GM12865 (cell line): ENCODE data around the gene FARS2.

Source experiments
- DNase-seq: peaks from one replicate; pipeline ENCODE4 v3.0.0; 2010; ENCODE audit warnings: low read depth
- H3K4me3 ChIP-seq: 2 replicates; pipeline ENCODE4 v1.5.1; 2011; ENCODE audit warnings: mild to moderate bottlenecking, low read depth, low read length, control low read depth
- CTCF ChIP-seq: IDR thresholded peaks from 2 replicates; pipeline ENCODE4 v1.5.1; 2011; ENCODE audit warnings: low read length, control low read depth, low read depth, inconsistent platforms; ENCODE audit not compliant: insufficient read depth; ENCODE audit errors: missing control alignments

Gene FARS2

GRCh38 chr6:5513408-5513807 is 252.1 kb downstream of the FARS2 start:
- H3K4me3 ChIP-seq, result no peak overlapping the region
- TF ChIP-seq CTCF, result no peak
- no peak for DNase-seq

DNA sequence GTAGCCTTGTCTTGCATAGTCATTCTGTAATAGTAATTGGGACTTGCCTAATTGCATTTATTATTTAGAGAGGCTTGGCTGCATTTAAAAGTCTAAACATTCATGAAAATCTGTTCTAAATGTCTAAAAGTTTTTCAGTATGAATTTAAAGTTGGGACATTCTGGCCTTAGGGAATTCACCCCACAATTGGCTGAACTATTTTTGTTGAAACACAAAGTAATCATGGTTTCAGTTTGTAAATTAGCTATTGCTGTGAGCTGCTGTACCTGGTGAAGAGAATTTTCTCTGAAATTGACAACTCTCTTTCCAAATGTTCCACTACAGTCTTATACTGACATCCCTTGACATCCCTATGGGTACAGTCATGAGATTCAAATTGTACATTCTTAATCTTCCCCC is 253.0 kb downstream of the FARS2 start:
- no peak overlapping the region for H3K4me3 ChIP-seq
- TF ChIP-seq CTCF, result no peak
- peak; percentile 24 for DNase-seq

DNA sequence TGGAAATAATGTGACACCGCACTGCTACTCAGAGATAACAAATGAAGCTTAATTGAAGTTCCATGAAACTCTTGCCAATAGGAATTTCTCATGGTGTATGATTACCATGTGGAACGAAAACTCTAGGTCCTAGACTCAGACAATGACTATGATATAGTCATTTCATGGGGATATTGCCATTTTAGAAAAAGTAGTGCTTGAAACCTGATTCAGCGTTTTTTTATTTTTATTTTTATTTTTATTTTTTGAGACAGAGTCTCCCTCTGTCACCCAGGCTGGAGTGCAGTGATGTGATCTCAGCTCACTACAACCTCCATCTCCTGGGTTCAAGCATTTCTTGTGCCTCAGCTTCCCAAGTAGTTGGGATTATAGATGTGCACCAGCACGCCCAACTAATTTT is 253.9 kb downstream of the FARS2 start:
- DNase-seq, result no peak
- TF ChIP-seq CTCF, result no peak
- H3K4me3 ChIP-seq, result no peak overlapping the region

DNA sequence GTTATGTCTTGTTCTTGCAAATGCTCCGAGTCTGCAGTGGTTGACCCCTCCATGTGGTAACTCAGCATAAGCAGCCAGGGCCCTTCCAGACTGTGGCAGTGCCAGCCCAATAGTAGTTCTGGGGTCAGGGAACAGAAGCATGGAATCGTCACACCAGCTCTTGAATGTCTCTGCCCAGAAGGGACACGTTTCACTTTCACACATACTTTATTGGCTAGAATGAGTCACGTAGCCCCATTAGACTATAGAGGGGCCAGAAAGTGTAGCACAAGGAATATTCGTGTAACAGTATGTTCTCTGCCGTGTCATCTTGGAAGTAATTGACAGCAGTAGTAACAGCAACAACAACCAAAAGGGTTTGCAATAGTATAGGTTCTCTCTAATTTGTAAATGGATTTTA is 254.7 kb downstream of the FARS2 start:
- no peak for TF ChIP-seq CTCF
- no peak overlapping the region for H3K4me3 ChIP-seq
- DNase-seq, result peak; percentile 43

DNA sequence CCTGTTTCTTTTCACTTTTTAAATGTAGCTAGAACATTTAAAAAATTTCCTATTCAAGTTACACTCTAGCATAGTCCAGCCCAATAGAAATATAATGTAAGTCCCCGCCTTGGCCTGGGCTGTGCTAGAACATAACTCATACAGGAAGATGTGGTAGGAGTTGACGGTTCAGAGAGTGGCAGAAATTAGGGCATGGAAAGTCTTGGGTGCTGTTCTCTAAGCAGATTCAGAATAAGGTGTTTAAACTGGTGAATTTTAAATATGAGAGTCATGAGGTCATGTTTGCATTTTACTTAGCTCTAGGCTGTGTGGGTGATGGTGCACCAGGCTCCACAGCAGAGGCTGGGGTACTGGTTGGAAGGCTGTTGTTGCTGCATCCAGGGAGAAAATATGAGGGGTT is 256.5 kb downstream of the FARS2 start:
- TF ChIP-seq CTCF, result no peak
- no peak overlapping the region for H3K4me3 ChIP-seq
- peak; percentile 54 for DNase-seq

- TF ChIP-seq CTCF, result no peak
- peak; percentile 32 for DNase-seq
- no peak overlapping the region for H3K4me3 ChIP-seq
Measured at GRCh38 chr6:5518936-5519491, 257.7 kb downstream of the FARS2 start.

DNA sequence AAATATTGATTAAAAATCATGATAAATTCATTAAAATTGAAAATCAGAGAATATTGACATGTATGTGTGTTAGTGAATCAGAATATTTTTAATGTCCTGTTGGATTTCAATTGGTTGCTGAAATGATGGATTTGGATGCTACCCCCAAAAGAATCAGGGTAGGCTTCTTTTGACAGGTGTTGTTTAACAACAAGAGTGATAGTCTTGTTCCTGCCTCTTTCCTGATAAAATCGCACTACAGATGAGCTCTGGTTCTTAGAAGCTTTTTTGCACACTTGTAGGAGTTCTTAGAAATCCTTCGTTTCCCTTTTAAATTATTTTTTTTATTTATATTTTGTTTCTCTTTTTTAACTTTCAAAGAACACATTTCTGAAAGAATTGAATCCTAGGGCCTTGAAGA is 259.5 kb downstream of the FARS2 start:
- no peak for DNase-seq
- no peak for TF ChIP-seq CTCF
- H3K4me3 ChIP-seq, result no peak overlapping the region
